ENCODE data around the gene SLC25A43.

DNA sequence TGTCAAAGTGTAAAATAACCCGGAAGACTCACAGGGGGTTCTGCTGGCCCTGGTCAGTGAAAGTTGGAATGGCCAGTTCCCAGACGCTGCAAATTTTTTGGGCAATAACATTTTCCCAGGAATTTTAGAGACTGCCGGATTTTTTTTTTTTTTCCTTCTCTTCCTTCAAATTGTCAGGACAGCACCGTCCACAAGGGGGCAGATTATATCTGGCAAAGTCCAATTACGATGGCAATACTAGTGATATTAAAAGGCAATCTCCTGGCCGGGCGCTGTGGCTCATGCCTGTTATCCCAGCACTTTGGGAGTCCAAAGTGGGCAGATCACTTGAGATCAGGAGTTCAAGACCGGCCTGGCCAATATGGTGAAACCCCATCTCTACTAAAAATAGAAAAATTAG is 89.6 kb downstream of the SLC25A43 start:
- TF ChIP-seq GATA2 (IDR thresholded peaks at IDR 0.05; ENCODE audit: low read depth, low read length) (no peak), GATA3 (IDR thresholded peaks at IDR 0.05; ENCODE audit: low read depth, low read length) (no peak)

Data from SH-SY5Y (cell line).